Brain microvascular endothelial cell (primary cell): ENCODE results near the gene ZER1.

Experiments used
- DNase-seq: peaks from one replicate; pipeline ENCODE4 v3.0.0-alpha.2; 2020
- H3K27ac ChIP-seq: fragments of 250-450 bp; sonication (Bioruptor Pico); 2 replicates; pipeline ENCODE4 v1.5.1; 2020; ENCODE audit warnings: mild to moderate bottlenecking, moderate library complexity
- H3K27me3 ChIP-seq: fragments of 250-450 bp; sonication (Bioruptor Pico); replicated peaks from 2 replicates; pipeline ENCODE4 v1.5.1; 2020; ENCODE audit warnings: mild to moderate bottlenecking
- H3K36me3 ChIP-seq: fragments of 250-450 bp; sonication (Bioruptor Pico); replicated peaks from 2 replicates; pipeline ENCODE4 v1.5.1; 2020; ENCODE audit warnings: mild to moderate bottlenecking
- H3K4me3 ChIP-seq: 2 replicates; pipeline ENCODE4 v1.5.1; 2011; ENCODE audit warnings: low read depth, mild to moderate bottlenecking, control low read depth, low read length, moderate library complexity
- CTCF ChIP-seq: IDR thresholded peaks from 2 replicates; pipeline ENCODE4 v1.5.1; 2011; ENCODE audit warnings: low read depth, mild to moderate bottlenecking, moderate library complexity, low read length, control low read depth, inconsistent platforms; ENCODE audit errors: missing control alignments
- in situ Hi-C: cut with HindIII; loops from 2 replicates; pipeline ENCODE4 v1.10.0; 2017; ENCODE audit warnings: low sequenced_read_pairs, low pct_ligation_motif_present

ZER1 gene

GRCh38 chr9:128731691-128732090 is 40.0 kb downstream of the ZER1 start:
- Histone ChIP-seq H3K27ac (no peak overlapping the region), H3K27me3 (no peaks in the 10 kb centered on the region), H3K36me3 (peaks cover 6% of the 10 kb centered on the region), H3K4me3 (no peak overlapping the region)
- TF ChIP-seq CTCF, result no peak
- in situ Hi-C loops, result no loop called here
- no peak for DNase-seq

- Histone ChIP-seq H3K4me3 (no peak overlapping the region), H3K27me3 (no peaks in the 10 kb centered on the region), H3K27ac (no peak overlapping the region), H3K36me3 (peaks cover 6% of the 10 kb centered on the region)
- no peak for TF ChIP-seq CTCF
- in situ Hi-C loops, result no loop called here
- no peak for DNase-seq
These were observed 40.6 kb downstream of the ZER1 start for GRCh38 chr9:128731093-128731492.

DNA sequence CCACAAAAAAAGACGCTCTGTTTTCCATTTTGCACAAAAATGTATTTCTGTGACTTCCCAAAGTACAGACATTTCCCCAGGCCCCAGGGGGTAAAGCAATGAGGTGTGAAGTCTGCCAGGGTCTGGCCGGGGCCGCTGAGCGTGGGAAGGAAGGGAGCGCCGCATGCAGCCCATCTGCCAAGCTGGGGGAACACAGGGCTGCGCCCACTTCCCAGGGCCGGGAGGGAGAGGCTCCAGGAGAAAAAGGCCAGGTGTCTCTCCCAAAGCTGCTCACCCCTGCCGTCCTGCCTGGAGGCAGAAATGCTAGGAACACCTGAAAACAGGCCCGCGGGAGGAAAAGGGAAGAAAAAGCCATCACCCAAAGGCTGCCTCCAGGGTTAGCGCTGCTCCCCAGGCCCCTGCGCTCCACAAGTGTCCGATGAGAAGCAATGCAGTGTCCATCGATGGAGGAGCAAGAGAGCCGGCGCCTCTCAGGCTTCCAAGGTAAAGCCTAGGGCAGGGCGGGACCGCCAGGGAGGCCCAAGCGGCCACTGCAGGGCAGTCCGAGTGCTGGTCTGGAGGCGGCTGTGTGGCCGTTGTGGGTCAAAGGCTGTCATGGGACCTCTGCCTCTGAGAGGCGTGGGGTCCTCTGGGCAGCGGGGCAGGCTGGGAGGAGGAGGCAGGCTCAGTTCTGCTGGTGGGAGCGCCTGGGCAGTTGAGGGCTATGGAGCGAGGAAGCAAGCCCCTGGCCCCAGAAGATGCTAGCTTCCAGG is 41.8 kb downstream of the ZER1 start:
- no peak overlapping the region for H3K4me3 ChIP-seq
- in situ Hi-C loops, result no loop called here
- no peaks in the 10 kb centered on the region for H3K27me3 ChIP-seq
- no peak for DNase-seq
- no peak overlapping the region for H3K27ac ChIP-seq
- peaks cover 2% of the 10 kb centered on the region for H3K36me3 ChIP-seq
- no peak for TF ChIP-seq CTCF

DNA sequence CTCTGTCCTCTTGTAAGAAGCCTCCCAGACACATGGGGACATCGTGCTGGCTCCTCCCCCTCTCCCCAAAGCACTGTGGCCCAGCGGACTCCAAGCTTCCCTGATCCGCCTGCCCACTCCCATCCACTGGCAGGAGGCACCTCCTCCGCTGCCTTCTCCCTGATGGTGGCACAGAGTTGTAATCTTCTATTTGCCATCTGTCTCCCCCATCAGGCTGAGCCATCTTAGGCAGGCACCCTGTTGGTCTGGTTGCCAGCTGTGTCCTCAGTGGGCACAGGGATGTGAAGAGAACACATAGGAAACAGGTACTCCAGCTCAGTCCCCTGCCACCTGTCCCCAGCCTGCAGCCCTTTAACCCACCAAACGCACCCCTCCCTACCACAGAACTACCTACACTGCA is 42.4 kb downstream of the ZER1 start:
- Histone ChIP-seq H3K27ac (no peak overlapping the region), H3K36me3 (no peaks in the 10 kb centered on the region), H3K27me3 (no peaks in the 10 kb centered on the region), H3K4me3 (no peak overlapping the region)
- TF ChIP-seq CTCF, result no peak
- in situ Hi-C loops, result no loop called here
- no peak for DNase-seq

DNA sequence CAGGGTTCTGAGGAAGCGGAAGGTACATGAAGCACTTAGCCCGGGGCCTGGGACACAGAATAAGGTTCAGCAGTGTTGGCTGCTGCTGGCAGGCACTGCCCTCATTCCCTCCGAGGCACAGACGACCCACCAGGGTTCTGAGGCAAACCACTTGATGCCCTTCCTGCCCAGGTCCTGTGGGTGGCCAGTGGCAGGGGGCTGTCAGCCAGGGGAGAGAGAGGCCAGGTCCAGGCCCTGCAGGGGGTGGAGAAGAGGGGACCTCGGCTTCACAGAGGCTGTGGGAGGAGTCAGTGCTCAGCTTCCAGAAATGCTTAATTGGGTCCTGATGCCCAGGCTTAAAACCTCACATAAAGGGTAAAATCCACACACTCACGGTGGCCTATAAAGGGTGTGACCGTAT is 43.4 kb downstream of the ZER1 start:
- DNase-seq, result no peak
- in situ Hi-C loops, result no loop called here
- Histone ChIP-seq H3K27ac (no peak overlapping the region), H3K27me3 (no peaks in the 10 kb centered on the region), H3K4me3 (no peak overlapping the region), H3K36me3 (no peaks in the 10 kb centered on the region)
- TF ChIP-seq CTCF, result no peak

DNA sequence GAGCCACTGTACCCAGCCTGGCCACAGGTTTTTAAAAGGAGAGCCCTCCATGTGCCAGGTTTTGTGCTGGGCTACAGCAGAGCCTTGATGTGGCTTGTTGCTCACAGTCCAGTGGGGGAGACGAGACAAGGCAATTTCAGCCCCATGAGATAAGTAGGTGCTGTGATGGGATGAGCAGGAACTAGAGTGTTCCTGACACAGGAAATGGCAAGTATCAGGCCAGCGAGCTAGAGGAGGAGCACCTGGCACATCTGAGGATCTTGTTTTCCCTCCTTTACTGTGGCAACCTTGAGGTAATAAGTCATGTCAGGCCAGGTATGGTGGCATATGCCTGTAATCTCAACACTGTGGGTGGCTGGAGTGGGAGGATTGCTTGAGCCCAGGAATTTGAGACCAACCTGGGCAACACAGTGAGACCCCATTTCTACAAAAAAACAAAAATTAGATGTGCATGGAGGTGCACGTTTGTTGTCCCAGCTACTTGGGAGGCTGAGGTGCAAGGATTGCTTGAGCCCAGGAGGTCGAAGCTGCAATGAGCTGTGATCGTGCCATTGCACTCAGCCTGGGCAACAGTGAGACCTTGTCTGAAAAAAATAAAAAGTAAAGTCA is 44.0 kb downstream of the ZER1 start:
- Histone ChIP-seq H3K4me3 (no peak overlapping the region), H3K27me3 (no peaks in the 10 kb centered on the region), H3K27ac (no peak overlapping the region), H3K36me3 (no peaks in the 10 kb centered on the region)
- TF ChIP-seq CTCF, result no peak
- in situ Hi-C loops, result no loop called here
- no peak for DNase-seq
